Lower leg skin (tissue), 4 donors: ENCODE measurements around the gene TRIO. TPM values are rescaled to one million over a fixed set of nuclear protein-coding genes. Genes with fewer than 3 reads are reported as not detected.

Experiments
- DNase-seq, 2 donors: peaks; one replicate each; pipeline ENCODE4 v3.0.0-alpha.2; 2019; ENCODE audit warnings: low spot score in 2 of 2
- H3K4me3 ChIP-seq: fragments of 200-600 bp; sonication (generic); 2 replicates; pipeline ENCODE4 v1.5.1; 2017; ENCODE audit warnings: mild to moderate bottlenecking, low read depth; ENCODE audit not compliant: poor library complexity, severe bottlenecking
- POLR2A ChIP-seq, 2 donors: fragments of 450-650 bp; IDR thresholded peaks; one replicate each; pipeline ENCODE4 v1.6.1; 2016 to 2017; ENCODE audit warnings: antibody characterized with exemption in 2 of 2, mild to moderate bottlenecking in 1 of 2, moderate library complexity in 1 of 2
- WGBS, 2 donors: methylation state at CpG; one replicate each; pipeline ENCODE4 v1.1.5; 2018; 5-methylcytosine and 5-hydroxymethylcytosine counted together
- intact Hi-C: fragments of 100-400 bp; cut with DNase I; formaldehyde crosslinking; loops from one replicate; pipeline ENCODE4 v1.15.0; 2023; ENCODE audit warnings: low total_unique reads
- total RNA-seq, 4 donors: library from RNA; depleted of rRNA; stranded (reverse); fragments of >200 nt; gene quantifications; one replicate each; pipeline ENCODE4 v1.1.0, GENCODE V29; 2016
- TF ChIP-seq, protein P1 (sequence below), 3 donors: fragments of 450-650 bp; IDR thresholded peaks; one replicate each; pipeline ENCODE4 v1.5.1; 2016; ENCODE audit warnings: antibody characterized with exemption in 3 of 3, mild to moderate bottlenecking in 3 of 3, moderate library complexity in 2 of 3

TRIO gene
- total RNA-seq, 4 donors from 2014 or later: 47.8 to 101 (median 64.5) TPM

DNA sequence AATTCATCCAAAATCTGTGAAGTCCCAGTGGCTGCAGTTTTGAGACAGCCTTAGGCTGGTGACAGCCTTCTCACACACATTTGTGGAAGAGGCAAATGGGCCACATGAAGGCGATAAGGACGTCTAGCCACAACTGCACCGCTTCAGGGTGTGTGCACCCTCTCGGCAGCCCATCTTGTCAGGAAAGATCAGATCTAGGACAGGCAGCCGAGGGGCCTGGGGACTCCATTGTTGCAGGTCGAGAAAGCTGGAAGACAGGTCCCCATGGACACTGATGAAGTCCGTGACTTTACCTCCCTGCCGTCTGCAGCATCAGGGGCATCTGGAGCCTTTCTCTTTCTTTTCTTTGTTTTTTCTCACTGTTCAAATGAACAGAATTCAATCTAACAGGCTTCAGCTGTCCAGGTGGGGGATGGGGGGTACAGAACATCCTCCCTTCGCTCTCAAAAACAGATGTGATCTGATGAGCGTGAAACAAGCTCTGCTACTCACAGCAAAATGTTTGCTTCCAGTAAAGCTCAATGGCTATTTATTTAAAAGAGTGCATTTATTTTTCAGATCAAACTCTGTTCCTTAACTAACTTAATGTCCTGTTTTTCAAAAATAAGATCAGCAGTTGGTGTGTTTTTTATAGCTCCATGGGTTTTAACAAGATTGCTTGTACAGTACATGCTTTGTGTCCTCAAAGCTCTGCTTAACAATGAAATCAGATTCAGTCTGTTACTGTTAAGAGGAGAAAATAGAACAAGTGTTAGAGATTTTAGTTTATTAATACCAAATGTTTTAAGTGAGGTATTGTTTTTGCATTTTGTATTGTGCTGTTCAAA is 326.6 kb downstream of the TRIO start:
- DNase-seq: no peak
- intact Hi-C loops: no loop called here
- H3K4me3 ChIP-seq: no peak overlapping the region
- 73 to 76% methylated on average over 10 of the region's 10 CpGs for WGBS, 2 donors
- no peak for TF ChIP-seq POLR2A (IDR thresholded peaks at IDR 0.05)
- TF ChIP-seq, protein P1, sequence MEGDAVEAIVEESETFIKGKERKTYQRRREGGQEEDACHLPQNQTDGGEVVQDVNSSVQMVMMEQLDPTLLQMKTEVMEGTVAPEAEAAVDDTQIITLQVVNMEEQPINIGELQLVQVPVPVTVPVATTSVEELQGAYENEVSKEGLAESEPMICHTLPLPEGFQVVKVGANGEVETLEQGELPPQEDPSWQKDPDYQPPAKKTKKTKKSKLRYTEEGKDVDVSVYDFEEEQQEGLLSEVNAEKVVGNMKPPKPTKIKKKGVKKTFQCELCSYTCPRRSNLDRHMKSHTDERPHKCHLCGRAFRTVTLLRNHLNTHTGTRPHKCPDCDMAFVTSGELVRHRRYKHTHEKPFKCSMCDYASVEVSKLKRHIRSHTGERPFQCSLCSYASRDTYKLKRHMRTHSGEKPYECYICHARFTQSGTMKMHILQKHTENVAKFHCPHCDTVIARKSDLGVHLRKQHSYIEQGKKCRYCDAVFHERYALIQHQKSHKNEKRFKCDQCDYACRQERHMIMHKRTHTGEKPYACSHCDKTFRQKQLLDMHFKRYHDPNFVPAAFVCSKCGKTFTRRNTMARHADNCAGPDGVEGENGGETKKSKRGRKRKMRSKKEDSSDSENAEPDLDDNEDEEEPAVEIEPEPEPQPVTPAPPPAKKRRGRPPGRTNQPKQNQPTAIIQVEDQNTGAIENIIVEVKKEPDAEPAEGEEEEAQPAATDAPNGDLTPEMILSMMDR (IDR thresholded peaks at IDR 0.05): no peak

DNA sequence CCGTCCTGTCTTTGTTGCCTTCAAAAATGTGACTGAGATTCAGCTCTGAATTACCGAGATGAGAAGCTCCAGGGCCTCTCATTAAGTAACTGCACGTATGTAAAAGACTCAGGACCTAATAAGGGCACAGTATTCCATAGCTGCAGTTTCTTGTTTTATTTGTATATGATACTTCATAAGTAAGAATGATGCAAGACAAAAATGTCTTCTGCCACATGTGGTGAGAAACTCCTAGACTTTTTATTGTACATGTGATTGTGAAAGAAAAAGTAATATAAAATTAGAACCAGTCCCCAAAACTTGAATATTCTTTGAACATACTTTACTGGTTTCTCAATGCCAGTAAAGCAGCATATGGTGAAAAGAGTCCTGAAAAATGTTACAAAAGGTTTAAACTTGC is 328.4 kb downstream of the TRIO start:
- no peak for DNase-seq
- no peak overlapping the region for H3K4me3 ChIP-seq
- no peak for TF ChIP-seq POLR2A (IDR thresholded peaks at IDR 0.05)
- TF ChIP-seq, protein P1 (IDR thresholded peaks at IDR 0.05): no peak
- 83 to 88% methylated on average over 3 of the region's 3 CpGs for WGBS, 2 donors
- intact Hi-C loops: no loop called here

DNA sequence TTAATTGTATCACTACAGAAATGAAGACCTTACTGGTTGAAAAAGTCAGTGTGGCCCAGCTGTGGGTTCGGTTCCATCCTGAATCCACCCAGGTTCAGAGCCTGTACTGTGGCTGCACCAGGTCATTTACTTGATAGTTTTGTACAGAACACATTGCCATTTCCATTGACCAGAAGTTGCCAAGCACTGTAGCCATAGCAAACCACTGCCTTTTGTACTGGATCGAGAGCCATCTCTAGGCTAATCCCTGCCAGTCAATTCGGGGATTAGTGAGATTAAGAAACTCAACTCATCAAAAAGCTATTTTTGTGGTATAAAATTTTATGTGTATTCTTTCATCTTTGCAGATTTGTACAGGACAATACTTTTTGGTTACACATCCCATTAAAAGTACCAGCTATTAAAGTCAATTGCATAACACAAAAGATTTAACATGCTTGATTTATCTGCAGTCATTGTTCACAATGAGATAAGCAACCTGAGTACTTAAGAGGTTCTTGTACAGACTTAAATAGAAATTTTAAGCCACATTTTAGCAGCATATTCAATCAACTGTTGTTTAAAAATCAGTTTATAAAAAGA is 329.9 kb downstream of the TRIO start:
- no peak overlapping the region for H3K4me3 ChIP-seq
- intact Hi-C loops: no loop called here
- WGBS, 2 donors: 86 to 88% methylated on average over 3 of the region's 3 CpGs
- no peak for TF ChIP-seq POLR2A (IDR thresholded peaks at IDR 0.05)
- TF ChIP-seq, protein P1 (IDR thresholded peaks at IDR 0.05): no peak
- no peak for DNase-seq

DNA sequence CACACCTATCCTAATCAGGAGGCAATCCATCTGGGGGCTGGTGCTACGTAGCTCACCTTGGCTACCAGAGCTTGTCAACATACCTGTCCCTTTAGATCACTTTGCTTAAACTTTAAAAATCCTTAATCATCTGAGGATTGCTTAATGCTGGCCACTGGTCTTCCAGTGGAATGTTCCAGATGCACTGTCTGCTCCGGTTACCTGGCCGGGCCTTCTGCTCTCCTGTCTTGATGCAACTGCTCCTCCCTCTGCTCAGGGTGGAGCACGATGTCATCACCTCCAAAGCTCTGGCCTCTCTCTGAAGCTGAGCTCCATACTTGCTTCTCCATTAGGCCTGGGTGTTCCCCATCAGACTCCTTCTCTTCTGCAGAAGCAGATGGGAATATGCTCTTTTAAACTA is 331.9 kb downstream of the TRIO start:
- H3K4me3 ChIP-seq: no peak overlapping the region
- WGBS, 2 donors: 86 to 93% methylated on average over 4 of the region's 4 CpGs
- no peak for DNase-seq
- intact Hi-C loops: no loop called here
- TF ChIP-seq, protein P1 (IDR thresholded peaks at IDR 0.05): no peak
- no peak for TF ChIP-seq POLR2A (IDR thresholded peaks at IDR 0.05)

DNA sequence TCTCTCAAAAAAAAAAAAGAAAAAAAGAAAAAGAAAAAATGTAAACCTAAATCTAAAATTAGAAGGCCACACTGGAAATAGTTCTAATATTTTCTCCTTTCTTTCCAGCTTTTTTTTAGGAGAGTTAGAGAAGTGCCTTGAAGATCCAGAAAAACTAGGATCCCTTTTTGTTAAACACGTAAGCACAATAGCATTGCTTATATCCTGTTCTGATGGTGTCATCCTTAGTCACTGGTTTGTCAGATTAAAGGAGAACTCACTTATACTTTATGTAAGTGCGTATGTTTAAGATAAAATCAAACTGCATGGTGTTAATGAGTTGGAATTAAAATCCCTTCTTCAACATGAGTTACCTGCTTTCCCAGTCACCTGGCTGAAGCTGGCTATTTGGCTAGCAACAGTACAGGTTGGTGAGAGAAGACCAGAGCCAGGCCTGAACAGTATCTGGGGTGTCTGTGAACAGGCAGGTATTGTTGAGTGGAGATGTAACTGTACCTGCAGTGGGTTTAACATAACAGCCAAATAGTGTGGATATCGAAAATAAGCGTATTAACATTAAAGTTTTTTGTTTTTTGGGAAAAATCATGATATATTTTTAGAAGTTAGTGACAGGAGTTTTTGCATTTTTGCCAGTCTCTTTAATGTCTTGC is 333.8 kb downstream of the TRIO start:
- intact Hi-C loops: no loop called here
- 83 to 84% methylated on average over 4 of the region's 4 CpGs for WGBS, 2 donors
- H3K4me3 ChIP-seq: no peak overlapping the region
- TF ChIP-seq POLR2A (IDR thresholded peaks at IDR 0.05): no peak
- TF ChIP-seq, protein P1 (IDR thresholded peaks at IDR 0.05): no peak
- DNase-seq: no peak
